Neural cell (in vitro differentiated cells): Measurements from ENCODE around the gene ARHGAP25. TPM values are rescaled to one million over a fixed set of nuclear protein-coding genes. Genes with fewer than 3 reads are reported as not detected.

Experiments used
- H2AFZ ChIP-seq: fragments of 200-600, 300-800 bp; sonication (generic), shearing (Covaris generic); 2 replicates; pipeline ENCODE4 v1.6.0; 2014; ENCODE audit warnings: low read depth, mild to moderate bottlenecking, antibody characterized with exemption, low read length, moderate library complexity
- H3F3A ChIP-seq: fragments of 200-600 bp; shearing (Covaris generic); 2 replicates; pipeline ENCODE4 v1.6.1; 2016; ENCODE audit warnings: mild to moderate bottlenecking, moderate library complexity, mixed read lengths, antibody characterized with exemption, low read length; ENCODE audit not compliant: insufficient read depth, poor library complexity, severe bottlenecking
- H3K27ac ChIP-seq: fragments of 200-600, 300-800 bp; sonication (generic), shearing (Covaris generic); 2 replicates; pipeline ENCODE4 v1.5.1; 2014; ENCODE audit warnings: mild to moderate bottlenecking, low read length, moderate library complexity
- H3K27me3 ChIP-seq: fragments of 300-800, 200-600 bp; sonication (generic), shearing (Covaris generic); 2 replicates; pipeline ENCODE4 v1.6.0; 2014; ENCODE audit warnings: mild to moderate bottlenecking, low read depth, low read length, moderate library complexity; ENCODE audit not compliant: insufficient read depth
- H3K36me3 ChIP-seq: fragments of 300-800, 200-600 bp; sonication (generic), shearing (Covaris generic); 2 replicates; pipeline ENCODE4 v1.5.1; 2014; ENCODE audit warnings: mild to moderate bottlenecking, antibody characterized with exemption, low read length, moderate library complexity; ENCODE audit not compliant: insufficient read depth
- H3K4me2 ChIP-seq: fragments of 300-800, 200-600 bp; sonication (generic), shearing (Covaris generic); 2 replicates; pipeline ENCODE4 v1.6.0; 2014; ENCODE audit warnings: mild to moderate bottlenecking, low read length
- H3K4me3 ChIP-seq: fragments of 300-800, 200-600 bp; sonication (generic), shearing (Covaris generic); 2 replicates; pipeline ENCODE4 v1.5.1; 2014; ENCODE audit warnings: mild to moderate bottlenecking, low read length, moderate library complexity
- H3K79me2 ChIP-seq: fragments of 200-600 bp; shearing (Covaris generic); replicated peaks from 2 replicates; pipeline ENCODE4 v1.6.0; 2014; ENCODE audit warnings: mild to moderate bottlenecking, low read length, moderate library complexity; ENCODE audit not compliant: insufficient read depth
- H3K9ac ChIP-seq: fragments of 300-800, 200-600 bp; sonication (generic), shearing (Covaris generic); 2 replicates; pipeline ENCODE4 v1.6.1; 2016; ENCODE audit warnings: mild to moderate bottlenecking, low read length, mixed read lengths
- H3K9me2 ChIP-seq: fragments of 200-600 bp; shearing (Covaris generic); 2 replicates; pipeline ENCODE4 v1.6.1; 2016; ENCODE audit warnings: mild to moderate bottlenecking, low read length, mixed read lengths; ENCODE audit not compliant: insufficient read depth
- H3K9me3 ChIP-seq: fragments of 200-600, 300-800 bp; sonication (generic), shearing (Covaris generic); 2 replicates; pipeline ENCODE4 v1.6.1; 2016; ENCODE audit warnings: mild to moderate bottlenecking, mixed run types, low read length, moderate library complexity, mixed read lengths
- H4K20me1 ChIP-seq: fragments of 200-600 bp; shearing (Covaris generic); 2 replicates; pipeline ENCODE4 v1.6.1; 2016; ENCODE audit warnings: mild to moderate bottlenecking, mixed run types; ENCODE audit not compliant: insufficient read depth
- CTCF ChIP-seq: fragments of 450-650 bp; IDR thresholded peaks from 2 replicates; pipeline ENCODE4 v1.5.1; 2014; ENCODE audit warnings: antibody characterized with exemption, mild to moderate bottlenecking, moderate library complexity; ENCODE audit not compliant: poor library complexity, severe bottlenecking
- EP300 ChIP-seq: fragments of 450-650 bp; conservative IDR thresholded peaks from 2 replicates; pipeline ENCODE4 v1.6.1; 2014; ENCODE audit warnings: antibody characterized with exemption, mild to moderate bottlenecking, moderate library complexity; ENCODE audit not compliant: poor library complexity, severe bottlenecking
- EZH2 ChIP-seq: fragments of 200-600, 300-800 bp; shearing (Covaris generic), sonication (generic); IDR thresholded peaks from 2 replicates; pipeline ENCODE4 v1.6.1; 2014; ENCODE audit warnings: antibody characterized with exemption, low read length, borderline replicate concordance, mild to moderate bottlenecking; ENCODE audit not compliant: insufficient read depth, poor library complexity, severe bottlenecking
- MXI1 ChIP-seq: fragments of 450-650 bp; conservative IDR thresholded peaks from 2 replicates; pipeline ENCODE4 v1.6.1; 2014; ENCODE audit warnings: antibody characterized with exemption, mild to moderate bottlenecking; ENCODE audit not compliant: poor library complexity, severe bottlenecking
- POLR2AphosphoS5 ChIP-seq: IDR thresholded peaks from 2 replicates; pipeline ENCODE4 v1.6.1; 2012
- REST ChIP-seq: IDR thresholded peaks from 2 replicates; pipeline ENCODE4 v1.6.1; 2012; ENCODE audit warnings: borderline replicate concordance
- SMC3 ChIP-seq: fragments of 450-650 bp; conservative IDR thresholded peaks from 2 replicates; pipeline ENCODE4 v1.6.1; 2014; ENCODE audit warnings: antibody characterized with exemption, mild to moderate bottlenecking, moderate library complexity; ENCODE audit not compliant: poor library complexity
- TAF1 ChIP-seq: IDR thresholded peaks from 2 replicates; pipeline ENCODE4 v1.6.1; 2012; ENCODE audit warnings: low read depth
- polyA plus RNA-seq: library from polyadenylated mRNA; depleted of rRNA; stranded (reverse); fragments of >200 nt; gene quantifications from 2 replicates; pipeline ENCODE4 v1.2.3, GENCODE V29; 2014

ARHGAP25 gene
- polyA plus RNA-seq, 1 donor from 2014 or later: not detected

- Histone ChIP-seq H3F3A (no peaks in the 10 kb centered on the region), H4K20me1 (no peaks in the 10 kb centered on the region), H2AFZ (no peak overlapping the region), H3K9ac (no peak overlapping the region), H3K9me3 (no peaks in the 10 kb centered on the region), H3K27me3 (no peaks in the 10 kb centered on the region), H3K27ac (no peak overlapping the region), H3K79me2 (no peaks in the 10 kb centered on the region), H3K4me2 (no peak overlapping the region), H3K36me3 (no peaks in the 10 kb centered on the region), H3K4me3 (no peak overlapping the region), H3K9me2 (no peaks in the 10 kb centered on the region)
- no peak for TF ChIP-seq SMC3
- no peak for TF ChIP-seq CTCF
- TF ChIP-seq MXI1: no peak
- no peak for TF ChIP-seq EZH2
- TF ChIP-seq POLR2AphosphoS5: no peak
- TF ChIP-seq TAF1: no peak
- no peak for TF ChIP-seq REST
These were observed 38.1 kb upstream of the ARHGAP25 start for GRCh38 chr2:68696554-68696953.

DNA sequence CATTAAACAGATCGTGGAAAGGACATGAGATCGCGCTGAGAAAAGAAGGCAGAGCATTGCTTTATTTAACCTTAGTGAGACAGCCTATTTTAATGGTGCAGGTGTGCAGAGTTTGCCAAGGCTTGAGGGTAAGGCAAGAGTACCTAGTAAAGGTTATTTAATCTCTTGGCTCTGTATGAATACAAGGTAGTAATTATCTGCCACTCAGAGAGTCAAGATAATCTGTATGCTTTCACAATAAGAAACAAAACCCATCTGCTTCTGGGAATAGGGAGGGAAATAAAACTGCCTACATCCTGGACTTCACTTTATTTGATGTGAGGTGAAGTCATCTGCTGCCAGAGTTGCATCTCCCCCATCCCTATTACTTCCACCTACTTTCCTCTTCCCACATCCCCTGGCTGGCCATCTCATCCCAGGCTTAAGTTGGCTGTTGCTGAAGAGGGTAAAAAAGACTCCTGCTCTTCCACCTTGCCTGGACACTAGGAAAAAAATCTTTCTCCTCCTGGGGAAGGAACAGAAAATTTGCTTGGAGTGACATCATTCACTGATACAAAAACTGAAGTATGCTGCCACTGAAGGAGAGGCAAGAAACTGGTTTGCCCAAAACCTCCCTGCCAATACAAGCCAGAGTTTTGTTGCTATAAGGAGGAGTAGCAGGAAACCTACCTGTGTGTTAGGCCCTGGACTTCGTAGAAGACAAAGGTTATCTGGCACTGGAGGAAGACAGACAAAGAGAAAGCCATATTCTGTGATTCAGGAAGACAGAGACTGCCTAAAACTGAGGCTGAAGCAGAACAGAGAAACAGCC, 35.8 kb upstream of the ARHGAP25 start:
- H4K20me1 ChIP-seq: no peaks in the 10 kb centered on the region
- H3K4me2 ChIP-seq: no peak overlapping the region
- no peak overlapping the region for H3K27ac ChIP-seq
- no peak overlapping the region for H3K4me3 ChIP-seq
- no peaks in the 10 kb centered on the region for H3K9me3 ChIP-seq
- no peaks in the 10 kb centered on the region for H3K36me3 ChIP-seq
- no peaks in the 10 kb centered on the region for H3K9me2 ChIP-seq
- H2AFZ ChIP-seq: no peak overlapping the region
- TF ChIP-seq EP300 (no peak), REST (no peak), POLR2AphosphoS5 (no peak), EZH2 (no peak)
- H3K27me3 ChIP-seq: no peaks in the 10 kb centered on the region
- H3F3A ChIP-seq: no peaks in the 10 kb centered on the region
- no peaks in the 10 kb centered on the region for H3K79me2 ChIP-seq
- no peak overlapping the region for H3K9ac ChIP-seq
